SK-N-MC (cell line): ENCODE results near the gene RPL31.

Experiments
- EZH2 ChIP-seq: fragments of 200-600 bp; sonication (generic); IDR thresholded peaks from one replicate; pipeline ENCODE4 v1.6.1; 2017; ENCODE audit warnings: antibody characterized with exemption
- POLR2AphosphoS5 ChIP-seq: IDR thresholded peaks from 2 replicates; pipeline ENCODE4 v1.6.1; 2012; ENCODE audit warnings: mild to moderate bottlenecking, low read depth, low read length, borderline replicate concordance

GRCh38 chr2:100987974-100988373 lies 14.1 kb upstream of the RPL31 start:
- TF ChIP-seq POLR2AphosphoS5, result no peak
- no peak for TF ChIP-seq EZH2
